ENCODE data around the gene TRDN.
"Not testable (repeated sequence)": the region's sequence is repeated elsewhere in the genome, so short reads cannot be mapped to it uniquely, and the experiment has no call there.

The TRDN gene

GRCh38 chr6:123587838-123588545, 48.8 kb downstream of the TRDN start:
- Histone ChIP-seq H3K27ac (ENCODE audit: extremely low read depth, low read depth, low read length) (no peak overlapping the region), H3K4me1 (ENCODE audit: control insufficient read depth, insufficient read depth, low read length) (0 out of 2 replicates have a peak, but pooled peaks cover 4% of the 10 kb centered on the region)

GRCh38 chr6:123587407-123587806, 49.3 kb downstream of the TRDN start:
- H3K4me3 ChIP-seq (ENCODE audit: low read depth, low read length); H3K36me3 ChIP-seq (ENCODE audit: control insufficient read depth in 2 of 2, insufficient read depth in 1 of 2, low read length in 2 of 2); H3K27ac ChIP-seq (ENCODE audit: extremely low read depth, low read depth, low read length); H3K9me3 ChIP-seq (ENCODE audit: control insufficient read depth, insufficient read depth, low read depth, low read length); CTCF ChIA-PET; POLR2A ChIA-PET; H3K4me1 ChIP-seq (ENCODE audit: control insufficient read depth, insufficient read depth, low read length): not testable (repeated sequence)

More at GRCh38 chr6:123587838-123588545, 48.8 kb downstream of the TRDN start:
- CTCF ChIA-PET, result no interaction called here
- TF ChIP-seq ZNF248 (tag by site-specific recombination; IDR thresholded peaks at IDR 0.05) (no peak), OVOL3 (tag by site-specific recombination; IDR thresholded peaks at IDR 0.05) (no peak), ZNF621 (tag by site-specific recombination; IDR thresholded peaks at IDR 0.05) (no peak), ZNF768 (tag by site-specific recombination; IDR thresholded peaks at IDR 0.05) (no peak), ZNF24 (tag by site-specific recombination; IDR thresholded peaks at IDR 0.05) (no peak), CTCF (tag by site-specific recombination; IDR thresholded peaks at IDR 0.05) (no peak), ZNF157 (tag by site-specific recombination; IDR thresholded peaks at IDR 0.05) (no peak), ZNF138 (tag by site-specific recombination; IDR thresholded peaks at IDR 0.05; ENCODE audit: borderline replicate concordance) (no peak), ZNF391 (tag by site-specific recombination; IDR thresholded peaks at IDR 0.05; ENCODE audit: borderline replicate concordance, low read depth) (no peak), ZNF791 (tag by site-specific recombination; IDR thresholded peaks at IDR 0.05) (no peak), ZNF510 (tag by site-specific recombination; IDR thresholded peaks at IDR 0.05; ENCODE audit: insufficient replicate concordance) (no peak), HIC1 (tag by site-specific recombination; IDR thresholded peaks at IDR 0.05) (no peak), ZNF530 (tag by site-specific recombination; IDR thresholded peaks at IDR 0.05; ENCODE audit: low read depth) (no peak), ZBTB1 (tag by site-specific recombination; IDR thresholded peaks at IDR 0.05) (no peak), RBAK (tag by site-specific recombination; IDR thresholded peaks at IDR 0.05) (no peak), ZNF48 (tag by site-specific recombination; IDR thresholded peaks at IDR 0.05) (no peak), ZNF677 (tag by site-specific recombination; IDR thresholded peaks at IDR 0.05) (no peak), GLIS1 (tag by site-specific recombination; IDR thresholded peaks at IDR 0.05) (no peak)
- no peaks in the 10 kb centered on the region for H3K36me3 ChIP-seq (ENCODE audit: control insufficient read depth in 2 of 2, insufficient read depth in 1 of 2, low read length in 2 of 2)
- POLR2A ChIA-PET, result no interaction called here
- no peaks in the 10 kb centered on the region for H3K9me3 ChIP-seq (ENCODE audit: control insufficient read depth, insufficient read depth, low read depth, low read length)
- H3K4me3 ChIP-seq (ENCODE audit: low read depth, low read length), result no peak overlapping the region

GRCh38 chr6:123580331-123580730, 56.4 kb downstream of the TRDN start:
- Histone ChIP-seq H3K9me3 (ENCODE audit: control insufficient read depth, insufficient read depth, low read depth, low read length) (no peaks in the 10 kb centered on the region), H3K4me1 (ENCODE audit: control insufficient read depth, insufficient read depth, low read length) (no peaks in the 10 kb centered on the region), H3K4me3 (ENCODE audit: low read depth, low read length) (no peak overlapping the region), H3K27ac (ENCODE audit: extremely low read depth, low read depth, low read length) (no peak overlapping the region), H3K36me3 (ENCODE audit: control insufficient read depth in 2 of 2, insufficient read depth in 1 of 2, low read length in 2 of 2) (no peaks in the 10 kb centered on the region)
- CTCF ChIA-PET, result no interaction called here
- POLR2A ChIA-PET, result no interaction called here
- no peak for TF ChIP-seq ZBTB21 (tag by site-specific recombination; IDR thresholded peaks at IDR 0.05)
- TF ChIP-seq ZNF280C (tag by site-specific recombination; IDR thresholded peaks at IDR 0.05), result no peak
- no peak for TF ChIP-seq ZNF624 (tag by site-specific recombination; IDR thresholded peaks at IDR 0.05)
- no peak for TF ChIP-seq ZBTB26 (tag by site-specific recombination; optimal IDR thresholded peaks at IDR 0.05)
- no peak for TF ChIP-seq ZNF623 (tag by site-specific recombination; IDR thresholded peaks at IDR 0.05)
- no peak for TF ChIP-seq ZBTB6 (tag by site-specific recombination; IDR thresholded peaks at IDR 0.05)
- no peak for TF ChIP-seq SP7 (tag by site-specific recombination; IDR thresholded peaks at IDR 0.05)

Data from HEK293 (cell line).